ENCODE results near the gene HIBCH.
"Not testable (repeated sequence)": the region's sequence is repeated elsewhere in the genome, so short reads cannot be mapped to it uniquely, and the experiment has no call there.

The HIBCH gene

GRCh38 chr2:190223989-190224388 is 95.6 kb downstream of the HIBCH start:
- not testable (repeated sequence) for DNase-seq

GRCh38 chr2:190222745-190223144 is 96.9 kb downstream of the HIBCH start:
- not testable (repeated sequence) for DNase-seq

GRCh38 chr2:190221429-190221828 is 98.2 kb downstream of the HIBCH start:
- no peak for DNase-seq

GRCh38 chr2:190219186-190219585 is 100.4 kb downstream of the HIBCH start:
- no peak for DNase-seq

GRCh38 chr2:190217616-190218015 is 102.0 kb downstream of the HIBCH start:
- DNase-seq: no peak

- no peak for DNase-seq
Measured at GRCh38 chr2:190216829-190217228, 102.8 kb downstream of the HIBCH start.

- no peak for DNase-seq
Measured at GRCh38 chr2:190215620-190216019, 104.0 kb downstream of the HIBCH start.

GRCh38 chr2:190214426-190215194 is 105.0 kb downstream of the HIBCH start:
- no peak for DNase-seq

GRCh38 chr2:190213441-190214335 is 105.9 kb downstream of the HIBCH start:
- no peak for DNase-seq

- DNase-seq: no peak
Measured at GRCh38 chr2:190210471-190210870, 109.2 kb downstream of the HIBCH start.

GRCh38 chr2:190209559-190209958 is 110.1 kb downstream of the HIBCH start:
- no peak for DNase-seq

- no peak for DNase-seq
Measured at GRCh38 chr2:190207930-190208329, 111.7 kb downstream of the HIBCH start.

- DNase-seq: no peak
Measured at GRCh38 chr2:190205657-190206056, 114.0 kb downstream of the HIBCH start.

- no peak for DNase-seq
Measured at GRCh38 chr2:190202604-190203003, 117.0 kb downstream of the HIBCH start.

- no peak for DNase-seq
Measured at GRCh38 chr2:190202018-190202417, 117.6 kb downstream of the HIBCH start.

GRCh38 chr2:190200603-190201002 is 119.0 kb downstream of the HIBCH start:
- DNase-seq: no peak

- DNase-seq: no peak
Measured at GRCh38 chr2:190199530-190199929, 120.1 kb downstream of the HIBCH start.

- DNase-seq: no peak
Measured at GRCh38 chr2:190199109-190199508, 120.5 kb downstream of the HIBCH start.

- no peak for DNase-seq
Measured at GRCh38 chr2:190197143-190197720, 122.4 kb downstream of the HIBCH start.

- DNase-seq: no peak
Measured at GRCh38 chr2:190190507-190191162, 129.0 kb downstream of the HIBCH start.

- no peak for DNase-seq
Measured at GRCh38 chr2:190188289-190188688, 131.3 kb downstream of the HIBCH start.

GRCh38 chr2:190186238-190186637 is 133.4 kb downstream of the HIBCH start:
- DNase-seq: no peak

GRCh38 chr2:190185380-190185779 is 134.2 kb downstream of the HIBCH start:
- no peak for DNase-seq
